ENCODE data around the gene CD247.

GRCh38 chr1:167457936-167458584 lies 60.3 kb downstream of the CD247 start:
- TF ChIP-seq POLR2A (IDR thresholded peaks at IDR 0.05) (no peak), POLR2AphosphoS5 (IDR thresholded peaks at IDR 0.05; ENCODE audit: insufficient read depth in 1 of 2, low read depth in 1 of 2) (no peak)
- TF ChIP-seq, protein P1, sequence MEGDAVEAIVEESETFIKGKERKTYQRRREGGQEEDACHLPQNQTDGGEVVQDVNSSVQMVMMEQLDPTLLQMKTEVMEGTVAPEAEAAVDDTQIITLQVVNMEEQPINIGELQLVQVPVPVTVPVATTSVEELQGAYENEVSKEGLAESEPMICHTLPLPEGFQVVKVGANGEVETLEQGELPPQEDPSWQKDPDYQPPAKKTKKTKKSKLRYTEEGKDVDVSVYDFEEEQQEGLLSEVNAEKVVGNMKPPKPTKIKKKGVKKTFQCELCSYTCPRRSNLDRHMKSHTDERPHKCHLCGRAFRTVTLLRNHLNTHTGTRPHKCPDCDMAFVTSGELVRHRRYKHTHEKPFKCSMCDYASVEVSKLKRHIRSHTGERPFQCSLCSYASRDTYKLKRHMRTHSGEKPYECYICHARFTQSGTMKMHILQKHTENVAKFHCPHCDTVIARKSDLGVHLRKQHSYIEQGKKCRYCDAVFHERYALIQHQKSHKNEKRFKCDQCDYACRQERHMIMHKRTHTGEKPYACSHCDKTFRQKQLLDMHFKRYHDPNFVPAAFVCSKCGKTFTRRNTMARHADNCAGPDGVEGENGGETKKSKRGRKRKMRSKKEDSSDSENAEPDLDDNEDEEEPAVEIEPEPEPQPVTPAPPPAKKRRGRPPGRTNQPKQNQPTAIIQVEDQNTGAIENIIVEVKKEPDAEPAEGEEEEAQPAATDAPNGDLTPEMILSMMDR (IDR thresholded peaks at IDR 0.05) = no peak

All from vagina (tissue), 2 donors.